Measurements from ENCODE around the gene TRIM8.

Gene TRIM8

DNA sequence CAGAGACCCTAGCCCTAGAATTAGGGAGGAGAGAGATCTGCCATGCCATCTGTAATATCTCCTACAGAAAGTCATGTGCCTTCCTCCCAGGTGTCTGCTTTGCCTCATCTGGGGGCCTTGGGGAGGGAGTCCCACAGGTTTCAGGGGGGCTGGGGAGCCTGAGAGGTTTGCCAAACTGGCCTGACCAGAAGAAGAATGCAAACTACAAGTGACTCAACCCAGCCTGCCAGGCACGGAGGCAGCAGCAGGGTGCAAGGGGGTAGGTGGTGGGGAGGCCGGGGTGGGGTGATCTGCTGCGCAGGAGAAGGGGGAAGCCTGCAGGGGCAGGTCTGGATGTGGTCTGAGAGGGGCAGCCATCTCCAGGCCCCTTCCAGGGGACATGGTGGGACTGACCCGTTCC is 9.6 kb upstream of the TRIM8 start:
- no peak for DNase-seq

- DNase-seq = no peak
These were observed 8.9 kb upstream of the TRIM8 start for GRCh38 chr10:102635377-102635776.

- DNase-seq = no peak
These were observed 4.7 kb upstream of the TRIM8 start for GRCh38 chr10:102639537-102639936.

GRCh38 chr10:102641402-102641801 is 2.9 kb upstream of the TRIM8 start:
- no peak for DNase-seq

- DNase-seq = peak; percentile 87
These were observed 2.2 kb upstream of the TRIM8 start for GRCh38 chr10:102641880-102642735.

DNA sequence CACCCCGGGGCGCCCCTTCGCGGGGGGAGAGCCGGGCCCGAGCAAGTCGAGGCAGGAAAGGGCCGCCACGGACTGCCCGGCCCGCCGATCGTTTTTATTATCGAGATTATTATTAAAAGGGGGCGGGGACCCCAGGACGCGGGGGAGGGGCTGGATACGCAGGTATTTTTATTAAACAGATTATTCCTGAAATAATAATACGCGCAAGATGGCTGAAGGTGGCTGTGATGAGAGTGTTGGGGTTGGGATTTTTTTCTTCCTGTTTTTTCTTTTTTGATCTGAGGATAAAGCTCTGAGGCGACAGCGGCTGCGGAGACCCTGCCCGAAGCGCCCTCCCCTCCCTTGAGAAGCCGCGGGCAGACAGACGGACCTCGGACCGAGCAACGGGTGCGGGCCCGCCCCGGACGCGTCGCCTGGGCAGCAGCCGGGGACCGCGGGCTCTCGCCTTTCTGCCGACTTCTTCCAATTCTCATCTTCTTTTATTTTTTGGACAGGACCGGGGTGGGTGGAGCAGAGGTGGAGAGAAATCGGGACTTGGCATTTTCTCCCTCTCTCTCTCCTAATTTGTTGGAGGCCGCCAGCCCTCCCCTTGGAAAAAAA is 1.4 kb upstream of the TRIM8 start:
- DNase-seq = no peak

- DNase-seq = peak; percentile 32
These were observed 778 bp upstream of the TRIM8 start for GRCh38 chr10:102643336-102644065.

GRCh38 chr10:102644646-102645387 is 538 bp downstream of the TRIM8 start:
- peak; percentile 83 for DNase-seq

DNA sequence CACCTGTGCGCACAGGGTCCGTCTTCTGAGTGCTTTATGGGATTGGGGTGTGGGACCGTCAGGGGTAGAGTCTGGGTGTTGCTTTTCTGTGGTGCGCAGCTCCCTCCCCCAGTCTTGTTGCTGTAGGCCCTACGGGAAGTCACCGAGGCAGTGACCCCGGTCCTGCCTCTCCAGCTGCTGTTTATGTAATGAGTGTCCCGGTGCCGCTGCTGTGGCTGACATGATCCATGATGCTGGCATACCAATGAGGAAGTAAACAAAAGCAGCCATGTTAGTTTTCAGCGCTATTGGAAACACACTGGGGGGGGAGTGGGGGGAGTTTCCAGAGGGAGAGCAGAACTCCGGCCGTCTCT is 1.1 kb downstream of the TRIM8 start:
- no peak for DNase-seq

GRCh38 chr10:102645741-102646609 is 1.7 kb downstream of the TRIM8 start:
- no peak for DNase-seq

DNA sequence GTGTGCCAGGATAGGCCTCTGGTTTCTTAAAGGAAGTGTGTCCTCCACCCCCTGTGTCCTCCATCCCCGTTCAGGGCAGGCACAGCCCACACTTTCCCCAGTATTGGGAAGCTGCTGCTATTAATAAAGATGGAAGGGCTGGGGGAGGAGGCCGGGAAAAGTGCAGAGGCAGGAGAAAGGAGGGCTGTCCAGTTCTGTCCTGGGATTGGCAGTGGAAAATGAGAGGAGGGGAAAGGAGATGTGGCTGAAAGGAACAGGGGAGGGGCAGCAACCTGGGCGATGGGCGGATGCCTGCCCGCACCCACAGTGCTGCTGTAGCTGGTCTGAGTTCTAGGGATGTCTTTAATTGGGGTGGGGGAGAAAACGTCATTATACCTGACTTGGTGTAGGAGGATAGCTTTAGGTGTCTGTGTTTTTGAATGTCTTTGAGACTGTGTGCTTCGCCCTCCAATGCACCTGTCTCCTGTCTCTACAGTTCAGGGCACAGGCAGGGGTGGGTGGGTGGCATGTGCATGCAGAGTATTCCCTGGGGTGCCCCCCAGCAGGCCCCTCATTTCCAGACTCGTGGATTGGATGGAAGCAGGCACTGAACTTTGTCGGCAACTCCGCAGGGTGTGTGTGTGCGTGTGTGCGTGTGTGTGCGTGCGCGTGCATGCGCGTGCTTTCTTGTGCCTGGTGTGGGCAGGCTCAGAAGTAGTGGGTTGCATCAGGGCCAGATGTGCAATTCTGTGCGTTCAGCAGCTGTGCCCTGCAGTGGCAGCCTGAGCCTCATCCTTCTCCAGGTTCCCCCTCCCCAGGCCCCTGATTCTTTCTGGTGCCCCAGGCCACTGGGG is 2.5 kb downstream of the TRIM8 start:
- DNase-seq = no peak

GRCh38 chr10:102647443-102648268 is 3.4 kb downstream of the TRIM8 start:
- no peak for DNase-seq

DNA sequence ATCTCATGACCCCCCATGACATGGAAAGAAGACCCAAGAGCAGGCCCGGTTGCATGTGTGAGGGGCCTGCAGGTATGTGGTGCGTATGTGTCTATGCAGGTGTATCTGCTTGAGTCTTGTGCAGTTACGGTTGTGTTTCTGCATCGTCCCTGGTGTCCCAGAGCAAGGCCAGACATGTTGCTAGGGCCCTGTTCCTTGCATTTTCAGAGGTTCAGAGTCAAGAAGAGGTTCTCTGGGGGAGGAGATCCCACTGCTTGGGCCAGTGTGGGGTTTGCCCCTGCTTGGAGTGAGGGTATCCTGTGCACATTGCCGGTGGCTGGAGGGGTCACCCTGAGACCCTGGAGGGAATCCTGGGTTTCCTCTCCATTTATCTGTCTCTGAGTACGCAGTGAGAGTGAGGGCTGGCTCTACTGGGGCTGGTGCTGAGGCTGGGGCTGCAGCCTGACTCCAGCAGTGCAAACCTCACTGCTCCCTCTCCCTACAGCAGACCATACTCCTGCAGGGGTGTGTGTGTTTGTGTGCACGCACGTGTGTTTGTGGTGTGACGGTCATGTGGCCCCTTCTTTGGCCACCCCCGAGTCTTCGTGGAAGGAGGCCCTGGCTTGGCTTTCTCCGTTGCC is 4.1 kb downstream of the TRIM8 start:
- no peak for DNase-seq

DNA sequence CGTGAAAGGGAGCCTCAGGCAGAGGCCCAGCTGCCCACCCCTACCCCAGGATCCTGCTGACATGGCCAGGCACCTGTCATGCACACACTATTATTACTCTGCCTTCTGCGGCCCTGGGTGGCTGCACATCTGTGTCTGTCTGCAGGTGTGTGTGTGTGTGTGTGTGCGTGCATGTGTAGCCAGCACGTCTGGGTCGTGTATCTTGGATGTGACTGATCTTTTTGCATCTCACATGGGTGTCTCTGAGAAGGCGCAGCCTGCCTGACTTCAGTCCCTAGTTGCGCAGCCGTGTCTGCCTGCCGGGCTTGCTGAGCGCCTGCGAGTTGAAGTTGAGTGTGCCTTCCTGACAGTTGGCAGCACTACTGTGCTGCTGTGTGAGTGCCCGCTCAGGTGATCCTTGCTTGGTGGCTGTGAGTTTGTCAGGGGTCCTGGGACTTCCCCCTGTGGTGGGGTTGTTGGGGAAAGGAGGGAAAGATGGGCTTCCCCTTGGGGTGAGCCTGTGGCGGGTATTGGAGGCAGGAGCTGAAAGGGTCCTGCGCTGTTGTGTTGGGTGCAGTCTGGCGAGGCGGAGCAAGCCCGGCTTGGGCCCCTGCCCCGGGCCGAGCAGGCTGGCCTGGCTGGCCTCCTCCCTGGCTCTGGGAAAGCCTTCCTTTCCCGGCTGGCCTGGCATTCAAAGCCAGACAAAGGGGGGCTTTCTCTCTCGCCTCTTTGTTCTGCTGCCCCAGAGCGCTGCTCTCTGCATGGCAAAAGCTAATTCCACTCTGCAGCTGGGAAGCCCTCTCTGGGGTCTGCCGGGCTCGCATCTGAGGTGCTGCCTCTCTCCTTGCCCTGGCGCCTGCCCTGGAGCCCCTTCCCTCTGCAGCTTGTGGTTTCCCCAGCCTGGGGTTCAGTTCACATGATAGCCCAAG is 4.9 kb downstream of the TRIM8 start:
- no peak for DNase-seq

- no peak for DNase-seq
These were observed 5.7 kb downstream of the TRIM8 start for GRCh38 chr10:102649797-102650654.

GRCh38 chr10:102650655-102651454 is 6.6 kb downstream of the TRIM8 start:
- DNase-seq = no peak

Data from COR-L47 (cell line).